NCI-H2196 (cell line): ENCODE data around the gene QSER1.
A peak's percentile ranks its signal among the peaks of the same experiment; 100 is the strongest.
"Not testable (repeated sequence)": the region's sequence is repeated elsewhere in the genome, so short reads cannot be mapped to it uniquely, and the experiment has no call there.

ENCODE experiments used
- DNase-seq: peaks from one replicate; lab custom pipeline; 2025; ENCODE audit not compliant: unreplicated experiment; lab: John Stamatoyannopoulos, UW

The QSER1 gene

GRCh38 chr11:32932196-32932595 is 39.6 kb downstream of the QSER1 start:
- DNase-seq, result no peak

GRCh38 chr11:32935462-32936029 is 42.9 kb downstream of the QSER1 start:
- no peak for DNase-seq

GRCh38 chr11:32936178-32936577 is 43.6 kb downstream of the QSER1 start:
- DNase-seq, result not testable (repeated sequence)

- not testable (repeated sequence) for DNase-seq
Observed at GRCh38 chr11:32937283-32937682, 44.7 kb downstream of the QSER1 start.

GRCh38 chr11:32939046-32939445 is 46.4 kb downstream of the QSER1 start:
- DNase-seq, result no peak

- DNase-seq, result no peak
Observed at GRCh38 chr11:32939866-32940265, 47.3 kb downstream of the QSER1 start.

GRCh38 chr11:32940865-32941264 is 48.3 kb downstream of the QSER1 start:
- no peak for DNase-seq

- DNase-seq, result no peak
Observed at GRCh38 chr11:32947978-32948377, 55.4 kb downstream of the QSER1 start.

- no peak for DNase-seq
Observed at GRCh38 chr11:32949739-32950138, 57.1 kb downstream of the QSER1 start.

GRCh38 chr11:32952421-32952820 is 59.8 kb downstream of the QSER1 start:
- no peak for DNase-seq

GRCh38 chr11:32953700-32954099 is 61.1 kb downstream of the QSER1 start:
- DNase-seq, result no peak

- peak; percentile 68 for DNase-seq
Observed at GRCh38 chr11:32960553-32961164, 68.0 kb downstream of the QSER1 start.

GRCh38 chr11:32962016-32962415 is 69.4 kb downstream of the QSER1 start:
- no peak for DNase-seq

GRCh38 chr11:32963721-32964120 is 71.1 kb downstream of the QSER1 start:
- no peak for DNase-seq

GRCh38 chr11:32968541-32968940 is 75.9 kb downstream of the QSER1 start:
- DNase-seq, result no peak

GRCh38 chr11:32972233-32972632 is 79.6 kb downstream of the QSER1 start:
- not testable (repeated sequence) for DNase-seq

GRCh38 chr11:32972781-32973180 is 80.2 kb downstream of the QSER1 start:
- DNase-seq, result no peak

- no peak for DNase-seq
Observed at GRCh38 chr11:32982626-32983025, 90.0 kb downstream of the QSER1 start.

GRCh38 chr11:32983506-32983905 is 90.9 kb downstream of the QSER1 start:
- no peak for DNase-seq

GRCh38 chr11:32985600-32985999 is 93.0 kb downstream of the QSER1 start:
- DNase-seq, result no peak

- no peak for DNase-seq
Observed at GRCh38 chr11:32987851-32988250, 95.2 kb downstream of the QSER1 start.

- DNase-seq, result no peak
Observed at GRCh38 chr11:32990481-32990880, 97.9 kb downstream of the QSER1 start.

GRCh38 chr11:32991427-32991826 is 98.8 kb downstream of the QSER1 start:
- no peak for DNase-seq
